Measurements from ENCODE around the gene CTXN1.
"Not testable (repeated sequence)": the region's sequence is repeated elsewhere in the genome, so short reads cannot be mapped to it uniquely, and the experiment has no call there.

Gene CTXN1

DNA sequence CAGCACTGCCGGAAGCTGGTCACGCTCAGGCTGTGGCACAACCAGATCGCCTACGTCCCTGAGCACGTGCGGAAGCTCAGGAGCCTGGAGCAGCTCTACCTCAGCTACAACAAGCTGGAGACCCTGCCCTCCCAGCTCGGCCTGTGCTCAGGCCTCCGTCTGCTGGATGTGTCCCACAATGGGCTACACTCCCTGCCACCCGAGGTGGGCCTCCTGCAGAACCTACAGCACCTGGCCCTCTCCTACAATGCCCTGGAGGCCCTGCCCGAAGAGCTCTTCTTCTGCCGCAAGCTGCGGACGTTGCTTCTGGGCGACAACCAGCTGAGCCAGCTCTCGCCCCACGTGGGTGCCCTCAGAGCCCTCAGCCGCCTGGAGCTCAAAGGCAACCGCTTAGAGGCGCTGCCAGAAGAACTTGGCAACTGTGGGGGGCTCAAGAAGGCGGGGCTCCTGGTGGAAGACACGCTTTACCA lies 25.5 kb downstream of the CTXN1 start:
- DNase-seq (ENCODE audit: low read depth) = no peak

GRCh38 chr19:7899751-7900378 lies 26.1 kb downstream of the CTXN1 start:
- DNase-seq (ENCODE audit: low read depth) = no peak

GRCh38 chr19:7898967-7899366 lies 27.0 kb downstream of the CTXN1 start:
- DNase-seq (ENCODE audit: low read depth) = no peak

DNA sequence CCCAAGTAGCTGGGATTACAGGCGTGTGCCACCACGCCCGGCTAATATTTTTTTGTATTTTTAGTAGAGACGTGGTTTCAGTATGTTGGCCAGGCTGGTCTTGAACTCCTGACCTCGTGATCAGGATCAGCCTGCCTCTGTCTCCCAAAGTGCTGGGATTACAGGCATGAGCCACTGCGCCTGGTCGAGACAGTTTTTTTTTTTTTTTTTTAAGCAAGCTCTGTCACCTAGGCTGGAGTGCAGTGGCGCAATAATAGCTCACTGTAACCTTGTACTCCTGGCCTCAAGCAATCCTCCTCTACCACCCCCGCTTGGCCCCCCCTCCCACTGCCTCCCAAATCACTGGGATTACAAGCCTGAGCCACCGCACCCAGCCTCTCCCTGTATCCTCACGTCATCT lies 28.6 kb downstream of the CTXN1 start:
- DNase-seq (ENCODE audit: low read depth) = no peak

DNA sequence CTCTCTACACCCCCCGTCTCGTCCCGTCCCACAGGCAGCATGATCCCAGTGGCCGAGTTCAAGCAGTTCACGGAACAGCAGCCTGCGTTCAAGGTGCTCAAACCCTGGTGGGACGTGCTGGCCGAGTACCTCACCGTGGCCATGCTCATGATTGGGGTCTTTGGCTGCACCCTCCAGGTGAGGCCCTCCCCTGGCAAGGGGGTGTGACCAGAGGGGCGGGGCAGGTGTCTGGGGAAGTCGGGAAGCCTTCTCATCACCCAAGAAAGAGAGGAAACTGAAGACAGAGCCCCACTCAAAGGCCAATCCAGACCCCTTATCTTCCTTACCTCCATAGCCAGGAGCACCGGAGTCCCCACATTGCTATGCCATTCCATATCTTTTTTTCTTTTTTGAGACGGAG lies 30.4 kb downstream of the CTXN1 start:
- DNase-seq (ENCODE audit: low read depth) = no peak

DNA sequence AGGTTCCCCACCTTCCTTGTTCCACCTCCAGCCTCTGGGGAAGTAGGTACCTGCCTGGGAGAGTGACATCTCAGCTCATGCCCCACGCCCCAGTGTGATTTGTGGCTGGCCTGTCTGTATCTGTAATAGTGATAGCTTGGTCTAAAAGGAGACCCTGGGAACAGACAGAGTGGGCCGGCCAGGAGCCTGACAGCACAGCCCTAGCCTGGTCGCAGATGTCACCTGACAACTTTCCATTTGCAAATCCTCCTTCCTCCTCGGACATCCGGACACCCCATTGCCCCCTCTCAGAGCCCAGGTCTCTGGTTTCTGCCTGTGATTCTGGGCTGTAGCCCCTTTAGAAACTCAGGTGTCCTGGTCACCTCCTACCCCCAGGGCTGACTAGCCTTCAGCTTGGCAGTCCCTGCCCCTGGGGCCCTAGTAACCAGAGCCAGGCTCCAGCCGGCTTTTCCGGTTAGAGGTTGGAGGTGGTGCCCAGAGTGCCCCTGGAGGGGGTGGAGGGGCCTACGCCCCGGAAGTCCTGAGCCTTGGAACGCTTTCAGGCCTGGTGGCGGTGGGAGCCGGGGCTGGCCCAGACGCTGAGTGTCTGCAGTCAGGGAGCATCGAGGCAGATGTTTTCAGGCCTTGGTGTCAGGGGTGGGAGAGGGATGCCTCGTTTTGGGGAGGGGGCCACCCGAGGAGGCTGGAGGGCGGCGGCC lies 31.2 kb downstream of the CTXN1 start:
- DNase-seq (ENCODE audit: low read depth) = no peak

DNA sequence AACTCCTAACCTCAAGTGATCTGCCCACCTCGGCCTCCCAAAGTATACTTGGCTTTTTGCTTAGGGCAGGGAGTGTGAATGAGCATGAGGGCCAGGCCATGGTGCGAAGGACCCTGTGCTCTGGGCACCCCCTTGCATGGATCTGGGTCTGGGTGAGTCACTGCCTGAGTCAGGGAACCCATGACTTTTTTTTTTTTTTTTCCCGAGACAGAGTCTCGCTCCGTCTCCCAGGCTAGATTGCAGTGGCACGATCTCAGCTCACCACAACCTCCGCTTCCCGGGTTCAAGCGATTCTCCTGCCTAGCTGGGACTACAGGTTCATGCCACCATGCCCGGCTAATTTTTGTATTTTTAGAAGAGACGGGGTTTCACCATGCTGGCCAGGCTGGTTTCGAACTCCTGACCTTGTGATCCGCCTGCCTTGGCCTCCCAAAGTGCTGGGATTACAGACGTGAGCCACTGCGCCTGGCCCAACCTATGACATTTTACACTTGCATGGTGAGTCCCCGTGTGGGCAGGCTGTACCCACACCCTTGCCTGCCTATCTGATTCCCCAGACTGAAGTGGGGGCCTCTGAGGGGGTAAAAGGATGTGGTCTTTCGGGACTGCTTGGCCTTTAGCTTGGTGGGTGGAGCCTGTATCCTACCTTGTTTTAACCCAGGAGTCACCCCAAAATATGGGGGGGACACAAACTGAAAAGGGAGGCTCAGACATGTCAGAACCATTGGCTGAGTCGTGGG lies 32.4 kb downstream of the CTXN1 start:
- not testable (repeated sequence) for DNase-seq (ENCODE audit: low read depth)

DNA sequence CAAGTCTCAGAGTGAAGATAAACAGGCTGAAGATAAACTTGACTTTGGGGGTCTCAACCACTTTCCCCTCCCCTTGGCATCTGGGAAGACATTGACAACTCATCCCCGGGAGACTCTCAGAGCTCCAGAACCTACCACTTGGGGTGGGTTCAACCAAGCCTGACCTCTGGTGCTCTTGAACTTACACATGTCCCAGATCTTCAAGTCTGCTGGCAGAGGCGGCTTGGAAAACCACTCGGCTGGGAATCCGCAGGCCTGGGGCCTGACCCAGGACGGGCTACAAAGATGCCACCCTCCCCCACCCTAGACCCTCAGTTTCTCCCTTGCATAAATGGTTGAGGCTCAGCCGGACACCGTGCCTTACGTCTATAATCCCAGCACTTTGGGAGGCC lies 37.1 kb downstream of the CTXN1 start:
- DNase-seq (ENCODE audit: low read depth) = no peak

- DNase-seq (ENCODE audit: low read depth) = peak; percentile 59
These were observed 37.6 kb downstream of the CTXN1 start, which contains the start of gene LRRC8E for GRCh38 chr19:7888145-7888825. TSS of gene LRRC8E (plus strand) at chr19:7888510. CDS start at chr19:7895604, 7,094 bp downstream.

DNA sequence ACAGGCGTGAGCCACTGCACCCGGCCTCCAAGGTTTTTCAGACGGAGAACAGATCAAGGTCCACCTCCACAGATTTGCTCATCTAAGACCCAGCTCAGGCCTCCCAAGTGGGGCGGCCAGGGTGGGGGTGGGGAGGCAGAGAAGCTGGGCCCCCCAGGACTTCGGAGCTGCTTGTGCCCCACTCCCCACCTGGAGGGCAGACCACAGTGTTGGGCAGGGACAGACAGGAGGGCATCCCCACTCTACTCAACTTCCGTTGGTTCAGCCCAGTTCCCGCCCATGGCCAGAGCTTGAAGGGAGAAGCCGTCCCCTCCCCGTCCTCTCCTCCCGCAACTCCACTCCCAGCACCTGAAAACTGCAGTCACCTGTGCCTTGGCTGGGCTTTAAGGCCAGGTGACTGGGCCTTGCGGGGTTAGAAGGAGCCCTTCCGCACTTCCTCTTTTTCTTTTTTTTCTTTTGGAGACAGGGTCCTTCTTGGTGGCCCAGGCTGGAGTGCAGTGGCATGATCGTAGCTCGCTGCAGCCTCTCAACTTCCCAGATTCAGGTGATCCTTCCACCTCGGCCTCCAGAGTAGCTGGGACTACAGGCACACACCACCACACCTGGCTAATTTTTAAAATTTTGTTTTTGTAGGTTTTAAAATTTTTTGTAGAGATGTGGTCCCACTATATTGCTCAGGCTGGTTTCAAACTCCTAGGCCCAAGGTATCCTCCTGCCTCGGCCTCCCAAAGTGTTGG lies 38.4 kb downstream of the CTXN1 start:
- DNase-seq (ENCODE audit: low read depth) = no peak

- DNase-seq (ENCODE audit: low read depth) = no peak
These were observed 40.1 kb downstream of the CTXN1 start for GRCh38 chr19:7885818-7886217.

DNA sequence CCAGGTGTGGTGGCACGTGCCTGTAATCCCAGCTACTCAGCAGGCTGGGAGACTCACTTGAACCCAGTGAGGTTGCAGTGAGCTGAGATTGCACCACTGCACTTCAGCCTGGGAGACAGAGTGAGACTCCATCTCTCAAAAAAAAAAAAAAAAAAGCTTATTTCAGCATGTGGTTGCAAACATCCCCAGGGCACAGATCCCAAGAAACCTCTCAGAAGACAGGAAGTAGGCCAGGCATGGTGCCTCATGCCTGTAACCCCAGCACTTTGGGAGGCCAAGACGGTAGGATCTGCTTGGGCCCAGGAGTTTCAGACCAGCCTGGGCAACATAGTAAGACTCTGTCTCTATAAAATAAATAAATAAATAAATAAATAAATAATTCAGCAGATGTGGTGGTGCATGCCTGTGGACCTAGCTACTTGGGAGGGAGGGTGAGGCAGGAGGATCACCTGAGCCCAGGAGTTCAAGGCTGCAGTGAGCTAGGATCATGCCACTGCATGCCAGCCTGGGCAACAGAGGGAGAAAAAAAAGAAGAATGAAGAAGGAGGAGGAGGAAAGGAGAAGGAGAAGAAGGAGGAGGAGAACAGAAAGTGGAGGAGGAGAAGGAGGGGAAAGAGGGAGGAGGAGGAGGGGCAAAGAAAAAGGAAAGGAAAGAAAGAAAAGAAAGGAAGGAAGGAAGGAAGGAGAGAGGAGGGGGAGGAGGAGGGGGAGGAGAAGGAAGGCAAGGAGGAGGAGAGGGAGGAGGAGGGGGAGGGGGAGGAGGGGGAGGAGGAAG lies 42.0 kb downstream of the CTXN1 start:
- DNase-seq (ENCODE audit: low read depth) = peak; percentile 74

- DNase-seq (ENCODE audit: low read depth) = no peak
These were observed 42.8 kb downstream of the CTXN1 start for GRCh38 chr19:7883105-7883504.

DNA sequence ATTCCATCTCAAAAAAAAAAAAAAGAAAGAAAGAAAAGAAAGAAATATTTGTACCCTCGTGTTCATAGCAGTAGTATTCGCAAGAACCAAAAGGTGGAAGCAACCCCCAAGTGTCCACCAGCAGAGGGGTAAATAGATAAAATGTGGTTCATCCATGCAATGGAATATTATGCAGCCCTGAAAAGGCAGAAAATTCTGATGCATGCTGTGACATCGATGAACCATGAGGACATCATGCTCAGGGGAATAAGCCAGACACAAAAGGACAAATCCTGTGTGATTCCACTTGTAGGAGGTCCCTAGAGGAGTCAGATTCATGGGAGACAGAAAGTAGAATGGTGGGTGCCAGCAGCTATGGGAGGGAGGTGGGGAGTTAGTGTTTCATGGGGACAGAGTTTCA lies 44.0 kb downstream of the CTXN1 start:
- no peak for DNase-seq (ENCODE audit: low read depth)

DNA sequence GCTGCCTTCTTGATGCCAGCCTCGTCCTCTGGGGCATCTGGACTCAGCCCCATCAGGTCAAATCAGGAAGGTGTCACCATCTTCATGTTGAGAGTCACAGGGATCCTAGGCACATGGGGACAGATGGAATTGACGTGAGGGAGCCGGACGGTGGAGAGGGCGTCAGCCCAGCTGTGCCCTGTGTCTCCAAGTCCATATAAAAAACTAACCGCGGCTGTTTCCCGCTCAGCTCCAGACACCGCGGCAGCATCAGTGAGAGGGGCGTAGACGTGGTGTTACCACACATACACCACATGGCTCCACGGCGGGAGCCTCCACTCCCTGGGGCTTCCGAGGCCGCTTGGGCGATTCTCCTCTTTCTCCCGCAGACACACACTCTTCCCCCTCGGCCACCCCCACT lies 46.1 kb downstream of the CTXN1 start:
- DNase-seq (ENCODE audit: low read depth) = no peak

DNA sequence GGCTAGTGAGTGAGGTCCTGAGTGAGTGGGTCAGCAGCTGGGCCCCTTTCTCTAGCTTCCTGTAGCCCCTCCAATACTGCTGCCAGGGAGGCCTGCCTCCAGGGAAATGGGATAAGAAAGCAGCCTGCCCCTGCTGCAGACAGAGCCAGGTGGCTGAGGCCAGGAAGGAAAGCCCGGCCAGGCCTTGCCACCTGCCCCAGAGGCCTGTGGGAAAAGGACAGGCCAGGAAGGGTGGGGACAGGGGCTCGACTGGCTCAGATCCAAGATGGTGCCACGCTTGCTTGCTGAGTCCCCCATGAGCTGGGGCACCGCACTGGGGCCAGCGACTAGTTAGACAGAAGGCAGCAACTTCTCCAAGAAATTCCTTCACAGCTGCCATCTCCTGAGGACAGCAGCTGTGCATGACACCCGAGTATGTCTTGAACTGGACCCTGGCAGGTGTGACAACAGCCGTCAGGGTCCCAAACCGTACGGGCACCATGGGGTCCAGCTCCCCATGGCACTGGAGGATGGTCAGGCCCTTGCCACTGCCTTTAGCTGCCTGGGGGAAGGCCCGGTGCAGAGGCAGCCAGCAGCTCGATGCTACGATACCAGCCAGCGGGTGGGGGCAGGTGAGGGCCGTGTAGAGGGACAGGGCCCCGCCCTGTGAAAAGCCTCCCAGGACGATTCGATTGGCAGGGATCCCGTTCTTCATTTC lies 46.7 kb downstream of the CTXN1 start:
- no peak for DNase-seq (ENCODE audit: low read depth)

- DNase-seq (ENCODE audit: low read depth) = no peak
These were observed 48.6 kb downstream of the CTXN1 start for GRCh38 chr19:7877249-7877836.

DNA sequence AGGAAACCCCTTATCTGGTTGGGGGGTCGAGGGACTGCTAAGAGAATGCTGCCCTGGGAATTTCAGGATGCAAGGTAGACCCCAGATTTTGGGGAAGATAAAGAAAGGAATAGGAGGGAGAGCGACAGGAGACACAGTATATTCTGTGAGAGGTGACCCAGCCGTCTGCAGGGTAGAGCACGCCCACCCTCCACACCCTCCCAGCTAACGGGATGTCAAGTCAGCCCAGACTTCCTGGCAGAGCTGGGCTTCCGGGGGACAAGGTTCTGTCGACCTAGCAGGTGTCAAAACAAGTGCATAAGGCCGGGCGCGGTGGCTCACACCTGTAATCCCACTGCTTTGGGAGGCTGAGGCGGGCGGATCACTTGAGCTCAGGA lies 51.0 kb downstream of the CTXN1 start:
- no peak for DNase-seq (ENCODE audit: low read depth)

Data from fibroblast of gingiva (primary cell).